A549 (cell line): ENCODE measurements around the gene NAA20. TPM values are rescaled to one million over a fixed set of nuclear protein-coding genes. Genes with fewer than 3 reads are reported as not detected.
A peak's percentile ranks its signal among the peaks of the same experiment; 100 is the strongest.

Source experiments
- BHLHE40 ChIP-seq: IDR thresholded peaks from 2 replicates; pipeline ENCODE4 v1.6.1; 2012; ENCODE audit warnings: low read depth, low read length, inconsistent platforms
- CHD2 ChIP-seq: fragments of 150-350 bp; IDR thresholded peaks from 2 replicates; pipeline ENCODE4 v1.6.1; 2014; ENCODE audit warnings: low read length; ENCODE audit not compliant: partially characterized antibody
- CHD4 ChIP-seq: fragments of 200-600 bp; sonication (generic); IDR thresholded peaks from 2 replicates; pipeline ENCODE4 v1.6.1; 2016; ENCODE audit warnings: antibody characterized with exemption, mild to moderate bottlenecking, borderline replicate concordance
- EHF ChIP-seq: fragments of 250-450 bp; sonication (Bioruptor Pico); IDR thresholded peaks from 2 replicates; pipeline ENCODE4 v1.5.0; 2020; ENCODE audit warnings: mild to moderate bottlenecking
- FOSB ChIP-seq: fragments of 250-450 bp; sonication (Bioruptor Pico); IDR thresholded peaks from 2 replicates; pipeline ENCODE4 v1.5.0; 2020; ENCODE audit warnings: mild to moderate bottlenecking, moderate library complexity
- HOXB13 ChIP-seq: fragments of 250-450 bp; sonication (Bioruptor Pico); IDR thresholded peaks from 2 replicates; pipeline ENCODE4 v1.5.0; 2020; ENCODE audit warnings: low read depth, mild to moderate bottlenecking, moderate library complexity
- JUNB ChIP-seq: fragments of >200 bp; sonication (Bioruptor Twin); formaldehyde crosslinking; IDR thresholded peaks from 2 replicates; pipeline ENCODE4 v1.6.1; 2016
- KDM5A ChIP-seq: fragments of 200-600 bp; sonication (generic); IDR thresholded peaks from 2 replicates; pipeline ENCODE4 v1.6.1; 2016; ENCODE audit warnings: antibody characterized with exemption, mild to moderate bottlenecking
- MAZ ChIP-seq: fragments of 150-350 bp; IDR thresholded peaks from 2 replicates; pipeline ENCODE4 v1.6.1; 2014; ENCODE audit warnings: antibody characterized with exemption, low read depth, low read length, borderline replicate concordance
- POLR2AphosphoS2 ChIP-seq: conservative IDR thresholded peaks from 2 replicates; pipeline ENCODE4 v1.6.1; 2012; ENCODE audit warnings: low read length, improper control_type of control experiment, inconsistent platforms
- RNF2 ChIP-seq: fragments of 200-600 bp; sonication (generic); IDR thresholded peaks from 2 replicates; pipeline ENCODE4 v1.6.1; 2016; ENCODE audit warnings: low read depth, mild to moderate bottlenecking, antibody characterized with exemption, moderate library complexity, borderline replicate concordance
- SREBF2 ChIP-seq: fragments of 450-650 bp; IDR thresholded peaks from 2 replicates; pipeline ENCODE4 v1.6.1; 2014; ENCODE audit warnings: mild to moderate bottlenecking, moderate library complexity
- TP53 ChIP-seq: fragments of 250-450 bp; sonication (Bioruptor Pico); IDR thresholded peaks from 2 replicates; pipeline ENCODE4 v1.5.0; 2021; ENCODE audit warnings: mild to moderate bottlenecking, moderate library complexity
- ZC3H11A ChIP-seq: fragments of 450-650 bp; IDR thresholded peaks from 2 replicates; pipeline ENCODE4 v1.6.1; 2014; ENCODE audit warnings: antibody characterized with exemption, mild to moderate bottlenecking
- ZFP36 ChIP-seq: fragments of 450-650 bp; IDR thresholded peaks from 2 replicates; pipeline ENCODE4 v1.6.1; 2014; ENCODE audit warnings: borderline replicate concordance; ENCODE audit not compliant: partially characterized antibody
- ZSCAN20 ChIP-seq: fragments of 250-450 bp; sonication (Bioruptor Pico); IDR thresholded peaks from 2 replicates; pipeline ENCODE4 v1.8.0; 2022; ENCODE audit warnings: mild to moderate bottlenecking, moderate library complexity
- polyA plus RNA-seq, 4 experiments: library from polyadenylated mRNA; depleted of rRNA in 3 of 4; stranded (reverse); fragments of >200 nt; fragmentation: RNase III in 1 of 4; extraction: RNeasy Plus Mini Kit Qiagen cat#74134 plus additional on column Dnase treatment in 1 of 4; gene quantifications; 2 replicates in 3 of 4; 3 replicates in 1 of 4; pipeline ENCODE4 v1.2.3, GENCODE V29; 2011 to 2017
- TF ChIP-seq, protein P1 (sequence below): fragments of >200 bp; sonication (Bioruptor Twin); formaldehyde crosslinking; IDR thresholded peaks from 3 replicates; pipeline ENCODE4 v1.5.1; 2016
- TF ChIP-seq, protein P2 (sequence below): fragments of >200 bp; sonication (Bioruptor Twin); formaldehyde crosslinking; IDR thresholded peaks from 2 replicates; pipeline ENCODE4 v1.6.1; 2016
- TF ChIP-seq, protein P3 (sequence below): IDR thresholded peaks from 2 replicates; pipeline ENCODE4 v1.6.1; 2012
- TF ChIP-seq, protein P4 (sequence below): fragments of 250-450 bp; sonication (Bioruptor Pico); IDR thresholded peaks from 2 replicates; pipeline ENCODE4 v1.5.0; 2021; ENCODE audit warnings: mild to moderate bottlenecking, moderate library complexity, borderline replicate concordance
- TF ChIP-seq, protein P5 (sequence below): fragments of >200 bp; sonication (Bioruptor Twin); formaldehyde crosslinking; IDR thresholded peaks from 3 replicates; pipeline ENCODE4 v1.6.1; 2016
- TF ChIP-seq, protein P6 (sequence below): fragments of 450-650 bp; IDR thresholded peaks from 2 replicates; pipeline ENCODE4 v1.6.1; 2014; ENCODE audit warnings: antibody characterized with exemption
- TF ChIP-seq, protein P7 (sequence below): IDR thresholded peaks from 2 replicates; pipeline ENCODE4 v1.6.1; 2012; ENCODE audit warnings: low read depth, borderline replicate concordance
- TF ChIP-seq, protein P8 (sequence below): fragments of 200-600 bp; sonication (generic); IDR thresholded peaks from 2 replicates; pipeline ENCODE4 v1.6.1; 2016; ENCODE audit warnings: antibody characterized with exemption, mild to moderate bottlenecking, moderate library complexity

NAA20 gene
- polyA plus RNA-seq, 2 of the 4 experiments (the other 2 are of a cell fraction): 175 to 219 TPM

DNA sequence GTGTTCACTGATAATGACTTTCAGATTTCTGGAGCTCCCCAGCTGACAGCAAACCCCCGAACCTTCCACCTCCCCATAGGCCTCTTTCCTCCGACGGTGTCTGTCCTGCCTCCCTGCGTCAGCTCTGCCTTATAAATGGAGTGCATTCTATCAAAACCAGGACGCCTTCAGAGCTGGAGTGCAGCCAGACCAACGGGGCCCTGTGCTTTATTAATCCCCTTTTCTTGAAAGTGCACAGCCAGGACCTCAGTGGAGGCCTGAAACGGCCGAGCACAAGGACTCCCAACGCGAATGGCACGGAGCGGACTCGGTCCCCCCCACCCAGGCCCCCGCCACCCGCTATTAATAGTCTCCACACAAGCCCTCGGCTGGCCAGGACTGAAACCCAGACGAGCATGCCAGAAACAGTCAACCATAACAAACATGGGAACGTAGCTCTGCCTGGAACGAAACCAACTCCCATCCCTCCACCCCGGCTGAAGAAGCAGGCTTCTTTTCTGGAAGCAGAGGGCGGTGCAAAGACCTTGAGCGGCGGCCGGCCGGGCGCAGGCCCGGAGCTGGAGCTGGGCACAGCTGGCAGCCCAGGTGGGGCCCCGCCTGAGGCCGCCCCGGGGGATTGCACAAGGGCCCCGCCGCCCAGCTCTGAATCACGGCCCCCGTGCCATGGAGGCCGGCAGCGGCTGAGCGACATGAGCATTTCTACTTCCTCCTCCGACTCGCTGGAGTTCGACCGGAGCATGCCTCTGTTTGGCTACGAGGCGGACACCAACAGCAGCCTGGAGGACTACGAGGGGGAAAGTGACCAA is 42.3 kb upstream of the NAA20 start (continued):
- TF ChIP-seq ZFP36: no peak
- no peak for TF ChIP-seq KDM5A
- no peak for TF ChIP-seq CHD4
- TF ChIP-seq POLR2AphosphoS2: no peak
- TF ChIP-seq FOSB (CRISPR knock-in tag): no peak
- TF ChIP-seq BHLHE40: no peak
- TF ChIP-seq JUNB: 0 out of 2 replicates have a peak, but pooled peaks have one; percentile 3
- TF ChIP-seq, protein P1, sequence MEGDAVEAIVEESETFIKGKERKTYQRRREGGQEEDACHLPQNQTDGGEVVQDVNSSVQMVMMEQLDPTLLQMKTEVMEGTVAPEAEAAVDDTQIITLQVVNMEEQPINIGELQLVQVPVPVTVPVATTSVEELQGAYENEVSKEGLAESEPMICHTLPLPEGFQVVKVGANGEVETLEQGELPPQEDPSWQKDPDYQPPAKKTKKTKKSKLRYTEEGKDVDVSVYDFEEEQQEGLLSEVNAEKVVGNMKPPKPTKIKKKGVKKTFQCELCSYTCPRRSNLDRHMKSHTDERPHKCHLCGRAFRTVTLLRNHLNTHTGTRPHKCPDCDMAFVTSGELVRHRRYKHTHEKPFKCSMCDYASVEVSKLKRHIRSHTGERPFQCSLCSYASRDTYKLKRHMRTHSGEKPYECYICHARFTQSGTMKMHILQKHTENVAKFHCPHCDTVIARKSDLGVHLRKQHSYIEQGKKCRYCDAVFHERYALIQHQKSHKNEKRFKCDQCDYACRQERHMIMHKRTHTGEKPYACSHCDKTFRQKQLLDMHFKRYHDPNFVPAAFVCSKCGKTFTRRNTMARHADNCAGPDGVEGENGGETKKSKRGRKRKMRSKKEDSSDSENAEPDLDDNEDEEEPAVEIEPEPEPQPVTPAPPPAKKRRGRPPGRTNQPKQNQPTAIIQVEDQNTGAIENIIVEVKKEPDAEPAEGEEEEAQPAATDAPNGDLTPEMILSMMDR: no peak
- TF ChIP-seq, protein P2, sequence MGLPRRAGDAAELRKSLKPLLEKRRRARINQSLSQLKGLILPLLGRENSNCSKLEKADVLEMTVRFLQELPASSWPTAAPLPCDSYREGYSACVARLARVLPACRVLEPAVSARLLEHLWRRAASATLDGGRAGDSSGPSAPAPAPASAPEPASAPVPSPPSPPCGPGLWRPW: no peak
- TF ChIP-seq, protein P3, sequence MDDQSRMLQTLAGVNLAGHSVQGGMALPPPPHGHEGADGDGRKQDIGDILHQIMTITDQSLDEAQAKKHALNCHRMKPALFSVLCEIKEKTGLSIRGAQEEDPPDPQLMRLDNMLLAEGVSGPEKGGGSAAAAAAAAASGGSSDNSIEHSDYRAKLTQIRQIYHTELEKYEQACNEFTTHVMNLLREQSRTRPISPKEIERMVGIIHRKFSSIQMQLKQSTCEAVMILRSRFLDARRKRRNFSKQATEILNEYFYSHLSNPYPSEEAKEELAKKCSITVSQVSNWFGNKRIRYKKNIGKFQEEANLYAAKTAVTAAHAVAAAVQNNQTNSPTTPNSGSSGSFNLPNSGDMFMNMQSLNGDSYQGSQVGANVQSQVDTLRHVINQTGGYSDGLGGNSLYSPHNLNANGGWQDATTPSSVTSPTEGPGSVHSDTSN: 0 out of 2 replicates have a peak, but pooled peaks have one; percentile 63
- no peak for TF ChIP-seq TP53 (CRISPR knock-in tag)
- TF ChIP-seq MAZ: no peak
- TF ChIP-seq, protein P4, sequence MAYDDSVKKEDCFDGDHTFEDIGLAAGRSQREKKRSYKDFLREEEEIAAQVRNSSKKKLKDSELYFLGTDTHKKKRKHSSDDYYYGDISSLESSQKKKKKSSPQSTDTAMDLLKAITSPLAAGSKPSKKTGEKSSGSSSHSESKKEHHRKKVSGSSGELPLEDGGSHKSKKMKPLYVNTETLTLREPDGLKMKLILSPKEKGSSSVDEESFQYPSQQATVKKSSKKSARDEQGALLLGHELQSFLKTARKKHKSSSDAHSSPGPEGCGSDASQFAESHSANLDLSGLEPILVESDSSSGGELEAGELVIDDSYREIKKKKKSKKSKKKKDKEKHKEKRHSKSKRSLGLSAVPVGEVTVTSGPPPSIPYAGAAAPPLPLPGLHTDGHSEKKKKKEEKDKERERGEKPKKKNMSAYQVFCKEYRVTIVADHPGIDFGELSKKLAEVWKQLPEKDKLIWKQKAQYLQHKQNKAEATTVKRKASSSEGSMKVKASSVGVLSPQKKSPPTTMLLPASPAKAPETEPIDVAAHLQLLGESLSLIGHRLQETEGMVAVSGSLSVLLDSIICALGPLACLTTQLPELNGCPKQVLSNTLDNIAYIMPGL (CRISPR knock-in tag): no peak
- no peak for TF ChIP-seq RNF2
- TF ChIP-seq ZSCAN20 (CRISPR knock-in tag): no peak
- TF ChIP-seq, protein P5, sequence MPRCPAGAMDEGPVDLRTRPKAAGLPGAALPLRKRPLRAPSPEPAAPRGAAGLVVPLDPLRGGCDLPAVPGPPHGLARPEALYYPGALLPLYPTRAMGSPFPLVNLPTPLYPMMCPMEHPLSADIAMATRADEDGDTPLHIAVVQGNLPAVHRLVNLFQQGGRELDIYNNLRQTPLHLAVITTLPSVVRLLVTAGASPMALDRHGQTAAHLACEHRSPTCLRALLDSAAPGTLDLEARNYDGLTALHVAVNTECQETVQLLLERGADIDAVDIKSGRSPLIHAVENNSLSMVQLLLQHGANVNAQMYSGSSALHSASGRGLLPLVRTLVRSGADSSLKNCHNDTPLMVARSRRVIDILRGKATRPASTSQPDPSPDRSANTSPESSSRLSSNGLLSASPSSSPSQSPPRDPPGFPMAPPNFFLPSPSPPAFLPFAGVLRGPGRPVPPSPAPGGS: peak; percentile 32; the same call in 2 of the 3 replicates
- TF ChIP-seq ZC3H11A: no peak
- TF ChIP-seq SREBF2: no peak
- no peak for TF ChIP-seq EHF (CRISPR knock-in tag)
- TF ChIP-seq, protein P6, sequence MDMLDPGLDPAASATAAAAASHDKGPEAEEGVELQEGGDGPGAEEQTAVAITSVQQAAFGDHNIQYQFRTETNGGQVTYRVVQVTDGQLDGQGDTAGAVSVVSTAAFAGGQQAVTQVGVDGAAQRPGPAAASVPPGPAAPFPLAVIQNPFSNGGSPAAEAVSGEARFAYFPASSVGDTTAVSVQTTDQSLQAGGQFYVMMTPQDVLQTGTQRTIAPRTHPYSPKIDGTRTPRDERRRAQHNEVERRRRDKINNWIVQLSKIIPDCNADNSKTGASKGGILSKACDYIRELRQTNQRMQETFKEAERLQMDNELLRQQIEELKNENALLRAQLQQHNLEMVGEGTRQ: no peak
- TF ChIP-seq, protein P7, sequence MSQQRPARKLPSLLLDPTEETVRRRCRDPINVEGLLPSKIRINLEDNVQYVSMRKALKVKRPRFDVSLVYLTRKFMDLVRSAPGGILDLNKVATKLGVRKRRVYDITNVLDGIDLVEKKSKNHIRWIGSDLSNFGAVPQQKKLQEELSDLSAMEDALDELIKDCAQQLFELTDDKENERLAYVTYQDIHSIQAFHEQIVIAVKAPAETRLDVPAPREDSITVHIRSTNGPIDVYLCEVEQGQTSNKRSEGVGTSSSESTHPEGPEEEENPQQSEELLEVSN: no peak
- TF ChIP-seq HOXB13: peak; percentile 41; the same call in 1 of the 2 replicates
- TF ChIP-seq CHD2: no peak
- TF ChIP-seq, protein P8, sequence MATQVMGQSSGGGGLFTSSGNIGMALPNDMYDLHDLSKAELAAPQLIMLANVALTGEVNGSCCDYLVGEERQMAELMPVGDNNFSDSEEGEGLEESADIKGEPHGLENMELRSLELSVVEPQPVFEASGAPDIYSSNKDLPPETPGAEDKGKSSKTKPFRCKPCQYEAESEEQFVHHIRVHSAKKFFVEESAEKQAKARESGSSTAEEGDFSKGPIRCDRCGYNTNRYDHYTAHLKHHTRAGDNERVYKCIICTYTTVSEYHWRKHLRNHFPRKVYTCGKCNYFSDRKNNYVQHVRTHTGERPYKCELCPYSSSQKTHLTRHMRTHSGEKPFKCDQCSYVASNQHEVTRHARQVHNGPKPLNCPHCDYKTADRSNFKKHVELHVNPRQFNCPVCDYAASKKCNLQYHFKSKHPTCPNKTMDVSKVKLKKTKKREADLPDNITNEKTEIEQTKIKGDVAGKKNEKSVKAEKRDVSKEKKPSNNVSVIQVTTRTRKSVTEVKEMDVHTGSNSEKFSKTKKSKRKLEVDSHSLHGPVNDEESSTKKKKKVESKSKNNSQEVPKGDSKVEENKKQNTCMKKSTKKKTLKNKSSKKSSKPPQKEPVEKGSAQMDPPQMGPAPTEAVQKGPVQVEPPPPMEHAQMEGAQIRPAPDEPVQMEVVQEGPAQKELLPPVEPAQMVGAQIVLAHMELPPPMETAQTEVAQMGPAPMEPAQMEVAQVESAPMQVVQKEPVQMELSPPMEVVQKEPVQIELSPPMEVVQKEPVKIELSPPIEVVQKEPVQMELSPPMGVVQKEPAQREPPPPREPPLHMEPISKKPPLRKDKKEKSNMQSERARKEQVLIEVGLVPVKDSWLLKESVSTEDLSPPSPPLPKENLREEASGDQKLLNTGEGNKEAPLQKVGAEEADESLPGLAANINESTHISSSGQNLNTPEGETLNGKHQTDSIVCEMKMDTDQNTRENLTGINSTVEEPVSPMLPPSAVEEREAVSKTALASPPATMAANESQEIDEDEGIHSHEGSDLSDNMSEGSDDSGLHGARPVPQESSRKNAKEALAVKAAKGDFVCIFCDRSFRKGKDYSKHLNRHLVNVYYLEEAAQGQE: no peak
